LHCN-M2 (cell line): Measurements from ENCODE around the gene ALPI. TPM values are rescaled to one million over a fixed set of nuclear protein-coding genes. Genes with fewer than 3 reads are reported as not detected.

Source experiments
- DNase-seq: peaks from one replicate; pipeline ENCODE4 v3.0.0-alpha.2; 2012; ENCODE audit warnings: low read depth
- total RNA-seq: library from RNA; depleted of rRNA; stranded (reverse); fragments of >200 nt; gene quantifications from 2 replicates; pipeline ENCODE4 v1.2.3, GENCODE V29; 2014

The ALPI gene
- total RNA-seq, 1 experiment from 2014 or later: not detected

DNA sequence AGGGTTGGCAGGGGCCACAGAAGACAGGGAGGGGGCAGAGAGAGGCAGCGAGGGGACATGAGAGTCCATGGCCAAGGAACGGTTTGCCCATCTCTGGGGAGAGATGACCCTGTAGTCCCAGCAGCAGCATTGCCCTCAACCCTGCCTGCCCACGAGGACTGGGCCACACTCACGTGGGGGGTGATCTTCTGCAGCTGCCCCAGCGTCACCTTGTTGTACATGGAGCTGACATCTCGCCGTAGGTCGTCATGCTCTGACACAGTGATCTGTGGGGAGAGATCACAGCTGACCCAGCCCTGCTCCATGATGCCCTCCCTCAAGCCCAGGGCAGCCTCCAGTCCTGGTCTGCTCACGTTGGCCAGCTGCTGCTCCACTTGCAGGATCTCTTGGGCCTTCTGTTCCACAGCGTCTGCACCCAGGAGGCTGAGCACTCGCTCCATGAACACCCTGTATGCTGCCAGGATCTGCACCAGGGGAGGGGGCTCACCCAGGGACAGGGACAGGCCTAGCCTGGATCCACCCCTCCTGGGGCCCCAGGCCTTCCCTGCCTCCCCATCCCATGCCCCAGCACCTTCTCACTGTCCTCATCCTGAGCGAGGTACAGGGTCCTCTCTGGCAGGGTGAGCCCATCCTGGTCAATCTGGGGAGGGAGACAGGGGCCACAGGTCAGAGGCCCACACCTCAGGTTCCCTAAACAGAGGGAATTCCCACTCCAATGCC lies 28.8 kb downstream of the ALPI start:
- DNase-seq: no peak

DNA sequence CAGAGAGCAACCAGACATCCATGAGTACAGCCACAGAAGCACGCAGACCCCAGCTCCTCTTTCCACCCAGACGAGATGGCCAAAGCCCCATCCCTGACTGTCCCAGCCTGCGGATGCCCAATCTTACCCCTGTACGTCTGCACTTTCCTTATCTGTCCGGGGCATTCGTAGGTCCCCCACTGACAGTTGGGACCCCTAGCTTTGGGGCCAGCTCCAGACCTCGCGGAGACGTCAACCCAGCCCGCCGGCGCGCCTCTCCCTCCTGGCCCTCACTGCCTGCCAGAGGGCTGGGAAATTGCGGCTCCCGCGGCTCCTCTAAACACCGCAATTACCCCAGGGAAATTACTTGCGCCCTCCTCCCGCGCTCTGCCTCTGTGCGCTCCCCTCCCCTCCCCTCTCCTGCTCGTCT lies 29.4 kb downstream of the ALPI start:
- no peak for DNase-seq

DNA sequence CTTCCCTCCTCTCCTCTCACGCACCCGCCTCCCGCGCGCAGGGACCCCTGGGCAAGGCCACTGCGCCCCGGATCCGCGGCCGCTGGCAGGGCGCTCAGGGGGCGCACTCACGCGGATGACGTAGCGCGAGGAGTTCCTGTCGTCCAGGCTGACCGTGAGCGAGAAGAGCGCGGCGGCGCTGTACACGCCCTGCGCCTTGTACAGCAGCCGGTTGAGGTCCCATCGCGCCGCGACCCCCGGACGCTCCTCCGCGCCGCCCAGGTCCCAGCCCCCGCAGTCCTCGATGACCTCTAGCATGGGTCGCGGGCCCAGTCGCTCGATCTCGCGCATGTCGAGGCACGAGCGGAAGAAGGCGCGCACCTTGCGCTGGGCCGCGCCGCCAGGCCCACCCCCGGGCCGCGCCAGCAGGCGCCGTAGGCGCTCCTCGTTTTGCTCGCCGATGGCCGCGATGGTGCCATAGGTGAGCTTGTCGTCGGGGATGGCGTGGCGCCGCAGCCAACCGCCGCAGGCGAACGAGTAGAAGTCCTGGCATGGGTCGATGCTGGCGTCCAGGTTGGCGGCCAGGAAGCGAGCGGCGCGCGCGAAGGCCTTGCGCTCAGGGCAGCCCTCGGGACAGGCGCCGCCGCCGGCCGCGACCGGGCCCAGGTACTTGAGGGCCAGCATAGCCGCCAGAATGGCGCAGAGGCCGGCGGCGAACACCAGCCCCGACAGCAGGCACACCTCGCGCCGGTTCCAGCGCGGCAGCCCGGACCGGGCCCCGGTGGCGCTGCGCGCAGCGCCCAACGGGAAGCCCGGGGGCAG lies 30.0 kb downstream of the ALPI start:
- no peak for DNase-seq

DNA sequence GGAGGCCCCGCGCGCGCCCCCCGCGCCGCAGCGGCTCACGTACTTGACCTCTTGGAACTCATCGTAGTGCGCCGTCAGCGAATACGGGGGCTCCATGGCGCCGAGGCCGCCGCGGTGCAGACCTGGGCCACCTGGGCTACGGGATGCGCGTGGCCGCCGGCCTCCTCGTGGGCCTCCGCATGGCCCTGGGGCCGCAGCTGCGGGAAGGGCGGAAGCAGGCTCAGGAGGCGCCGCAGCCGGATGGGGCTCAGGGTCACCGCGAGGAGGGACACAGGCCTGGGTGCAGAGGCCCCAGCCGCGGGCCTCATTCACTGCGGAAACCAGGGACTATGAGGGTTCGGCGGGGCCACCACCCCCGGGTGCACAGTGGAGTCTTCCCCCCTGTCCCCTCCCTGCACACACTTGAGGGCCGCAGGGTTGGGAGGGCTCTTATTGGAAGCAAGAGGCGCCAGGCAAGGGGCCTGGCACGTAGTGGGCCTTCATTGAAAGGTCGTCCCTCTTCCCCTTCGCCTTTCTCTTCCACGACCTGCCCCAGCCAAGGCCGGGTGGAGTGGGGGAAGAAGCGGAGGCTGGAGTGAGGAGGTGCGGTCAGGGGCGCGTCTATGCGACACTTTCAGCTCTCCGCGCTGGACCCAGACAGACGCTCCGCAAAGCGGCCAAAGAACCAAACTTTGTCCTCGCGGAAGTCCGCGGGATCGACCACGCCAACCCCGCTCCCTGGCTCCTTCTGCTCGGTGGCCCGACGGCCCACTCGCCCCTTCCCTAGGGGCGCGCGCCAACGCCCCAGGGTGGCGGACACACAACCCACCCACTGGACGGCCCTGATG lies 30.8 kb downstream of the ALPI start:
- DNase-seq: no peak

DNA sequence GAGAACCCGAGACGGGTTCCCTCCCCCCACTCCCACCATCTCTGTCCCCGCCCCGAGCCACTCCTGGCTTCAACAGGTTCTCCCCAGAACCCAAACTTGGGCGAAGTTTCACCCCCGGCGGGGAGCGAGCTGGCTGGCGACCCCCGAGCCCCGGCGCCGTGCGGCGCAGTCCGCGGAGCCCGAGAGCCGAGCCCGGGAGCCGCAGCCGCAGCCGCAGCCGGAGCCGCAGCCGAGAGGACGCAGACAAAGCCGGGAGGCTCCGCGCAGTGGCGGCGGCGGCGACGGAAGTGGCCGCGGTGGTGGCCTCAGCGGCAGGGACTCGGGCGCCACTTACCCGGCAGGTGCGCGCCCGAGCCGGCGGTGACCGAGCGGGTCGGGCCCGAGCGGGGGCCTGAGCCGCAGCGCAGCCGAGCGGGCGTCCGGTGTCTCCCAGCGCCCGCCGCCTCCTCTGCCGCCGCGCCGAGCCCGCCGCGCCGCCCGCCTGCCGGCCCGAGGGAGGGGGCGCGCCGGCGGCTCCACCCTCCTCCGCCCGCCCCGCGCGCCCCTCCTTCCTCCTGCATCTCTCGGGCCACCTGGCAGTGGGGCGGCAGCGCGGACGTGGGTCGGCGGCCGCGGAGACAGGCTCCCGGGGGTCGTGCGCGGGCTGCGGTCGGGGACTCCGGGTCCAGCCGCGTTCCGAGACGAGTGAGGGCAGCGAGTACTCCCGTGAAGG lies 31.6 kb downstream of the ALPI start, which contains the start of gene ECEL1:
Gene ECEL1, minus strand, starts transcription at position 450 of the 712 bp plus-strand sequence. CDS start 1,181 bp downstream, outside the sequence.
- no peak for DNase-seq

DNA sequence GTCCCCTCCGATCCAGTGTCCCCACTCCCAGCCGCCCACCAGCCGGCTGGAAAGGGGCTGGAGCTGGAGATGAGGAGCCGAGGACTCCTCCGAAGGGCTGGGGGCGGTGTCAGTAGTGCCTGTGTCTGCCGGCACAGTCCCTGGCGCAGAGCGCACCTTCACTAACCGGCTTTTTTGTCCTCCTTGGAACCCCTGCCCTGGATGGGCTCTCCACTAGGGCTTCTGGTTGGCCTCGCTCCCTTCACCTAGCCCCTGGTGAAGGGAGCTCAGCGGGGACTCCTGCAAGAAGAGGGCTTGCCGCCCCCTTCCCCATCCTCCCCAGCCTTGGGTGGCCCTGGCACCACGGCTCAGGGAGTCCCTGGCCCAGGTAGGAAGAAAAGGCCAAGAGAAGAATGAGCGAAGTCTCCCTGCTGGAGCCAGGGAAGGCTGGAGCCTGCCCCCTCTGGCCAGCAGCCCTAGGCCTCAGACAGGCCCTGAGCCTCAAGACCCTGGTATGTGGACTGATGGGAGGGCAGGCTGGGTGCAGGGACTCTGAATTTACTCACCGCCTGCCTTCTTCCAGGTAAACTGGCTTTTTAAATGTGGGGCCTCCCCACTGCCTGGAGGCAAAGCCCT lies 32.3 kb downstream of the ALPI start:
- no peak for DNase-seq

DNA sequence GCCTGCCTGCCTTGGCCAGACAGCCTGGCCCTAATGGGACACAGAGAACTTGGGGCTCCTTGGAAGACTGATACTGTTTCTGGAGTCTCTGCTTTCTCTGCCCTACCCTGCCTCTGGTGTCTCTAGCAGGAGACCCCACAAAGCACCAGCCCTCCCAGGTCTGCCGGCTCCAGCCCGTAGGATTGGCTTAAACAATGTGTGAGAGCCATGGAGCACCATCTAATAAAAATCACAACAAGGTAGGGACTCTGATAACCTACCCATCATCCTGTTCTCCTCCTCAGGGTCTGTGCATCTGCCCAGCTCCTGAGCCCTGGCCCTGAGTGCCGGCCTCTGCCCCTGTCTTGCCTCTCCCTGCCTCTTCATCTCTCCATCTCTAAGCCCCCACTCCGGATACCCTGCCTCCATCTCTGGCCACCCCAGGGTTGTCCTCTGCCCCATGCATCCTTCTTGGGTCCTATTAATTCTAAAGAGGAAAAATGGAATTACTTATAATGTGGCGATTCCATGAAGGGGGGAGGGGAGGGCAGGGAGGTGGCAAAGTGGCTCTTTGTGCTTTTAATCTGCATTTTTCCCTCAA lies 32.9 kb downstream of the ALPI start:
- no peak for DNase-seq

DNA sequence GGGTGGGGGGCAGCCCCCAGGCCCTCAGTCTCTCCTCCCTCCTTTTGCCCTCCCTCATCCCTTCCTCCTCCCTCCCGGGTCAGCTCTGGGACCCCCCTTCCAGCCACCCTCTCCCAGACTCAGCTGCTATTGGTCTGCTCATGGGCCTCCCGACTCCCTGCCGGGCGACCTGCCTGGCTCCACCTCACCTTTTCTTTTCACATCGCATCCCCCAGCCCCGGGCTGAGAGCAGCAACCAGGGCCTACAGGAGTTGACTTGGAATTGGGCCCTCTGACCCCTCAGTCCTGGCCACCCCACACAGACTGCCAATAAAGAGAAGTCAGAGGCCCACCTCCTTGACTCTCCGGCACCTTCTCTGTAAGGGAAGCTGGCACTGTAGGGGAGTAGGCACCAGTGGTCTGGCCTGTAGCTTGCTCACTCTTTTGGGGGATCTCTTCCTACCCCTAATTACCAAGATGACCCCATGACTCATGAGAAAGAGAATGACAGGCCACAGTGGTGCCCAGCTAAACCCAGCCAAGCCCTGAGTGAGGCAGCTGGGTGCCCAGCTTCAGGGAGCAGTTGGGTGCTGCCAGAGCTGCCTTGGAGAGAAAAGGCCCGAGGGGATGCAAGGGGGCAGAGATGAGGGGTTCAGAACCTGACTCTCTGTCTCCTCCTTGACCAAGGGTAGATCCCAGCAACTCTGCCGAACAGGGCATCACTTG lies 33.7 kb downstream of the ALPI start:
- DNase-seq: no peak

DNA sequence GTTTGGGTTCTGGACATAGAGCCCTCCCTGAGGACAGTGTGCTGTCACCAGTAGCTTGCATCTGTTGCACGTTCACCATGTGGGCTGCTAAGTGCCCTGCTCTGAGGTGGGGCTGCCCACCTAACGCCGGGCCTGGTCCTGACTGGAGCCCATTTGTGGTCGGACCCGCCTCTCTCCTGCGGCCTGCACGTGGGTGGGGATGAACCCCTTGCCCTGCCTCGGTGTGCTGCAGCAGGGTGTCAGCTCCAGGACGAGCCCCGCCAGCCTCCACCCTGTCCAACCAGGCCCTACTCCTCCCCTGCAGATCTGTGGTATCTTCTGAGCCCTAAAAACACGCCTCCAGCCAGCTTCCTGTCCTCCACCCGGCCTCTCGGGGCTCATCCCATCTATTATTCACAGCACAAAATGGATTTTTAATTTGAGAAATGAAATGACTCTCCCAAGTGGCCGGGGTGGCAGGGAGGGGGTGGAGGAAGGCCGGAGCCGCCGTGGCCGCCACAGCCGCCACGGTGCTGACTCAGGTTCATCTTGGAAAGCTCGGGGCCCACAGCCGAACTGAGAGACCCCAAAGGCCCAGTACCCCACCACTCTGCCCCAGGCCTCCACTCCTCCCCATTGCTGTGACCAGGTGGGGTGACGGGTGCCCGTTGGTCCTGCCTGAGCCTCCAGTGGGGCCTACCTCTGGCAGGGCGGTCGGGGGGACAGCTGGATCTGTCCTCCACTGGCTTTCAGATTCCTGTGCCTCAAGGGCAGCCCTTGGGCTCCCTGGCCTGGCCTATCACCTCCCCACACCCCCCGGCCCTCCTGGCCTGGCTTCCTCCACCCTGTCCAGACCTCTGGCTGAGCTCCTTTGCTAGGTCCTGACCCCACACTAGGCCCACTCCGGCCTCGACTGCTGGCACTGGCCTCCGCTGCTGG lies 34.5 kb downstream of the ALPI start:
- no peak for DNase-seq

DNA sequence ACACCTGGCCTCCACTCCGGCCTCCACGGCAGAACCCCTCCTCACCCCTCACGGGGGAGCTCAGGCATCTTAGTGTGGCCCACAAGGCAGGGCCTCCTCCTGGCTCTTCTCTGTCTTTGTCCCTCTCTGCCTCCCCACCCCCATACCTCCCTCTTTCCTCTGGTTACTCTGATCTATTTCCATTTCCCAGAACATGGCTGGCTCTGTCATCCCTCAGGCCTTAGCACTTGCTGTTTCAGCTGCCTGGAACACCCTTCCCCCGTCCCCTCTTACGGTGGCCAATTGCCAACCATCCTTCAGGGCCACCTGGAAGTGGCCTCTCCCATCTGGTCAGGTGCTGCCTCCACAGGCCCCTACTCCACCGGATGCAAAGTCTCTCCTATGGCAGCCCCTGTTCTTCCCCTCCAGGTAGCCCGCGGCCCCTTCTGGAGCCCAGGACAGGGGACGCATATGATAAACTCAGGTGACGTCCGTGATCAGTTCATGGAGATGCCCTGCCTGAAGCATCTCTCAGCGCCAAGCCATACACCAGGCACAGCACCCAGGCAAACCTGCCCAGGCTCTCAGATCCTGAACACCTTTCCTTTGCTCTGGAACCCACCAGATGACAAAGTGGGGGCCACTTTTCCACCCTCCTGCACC lies 35.3 kb downstream of the ALPI start:
- no peak for DNase-seq

DNA sequence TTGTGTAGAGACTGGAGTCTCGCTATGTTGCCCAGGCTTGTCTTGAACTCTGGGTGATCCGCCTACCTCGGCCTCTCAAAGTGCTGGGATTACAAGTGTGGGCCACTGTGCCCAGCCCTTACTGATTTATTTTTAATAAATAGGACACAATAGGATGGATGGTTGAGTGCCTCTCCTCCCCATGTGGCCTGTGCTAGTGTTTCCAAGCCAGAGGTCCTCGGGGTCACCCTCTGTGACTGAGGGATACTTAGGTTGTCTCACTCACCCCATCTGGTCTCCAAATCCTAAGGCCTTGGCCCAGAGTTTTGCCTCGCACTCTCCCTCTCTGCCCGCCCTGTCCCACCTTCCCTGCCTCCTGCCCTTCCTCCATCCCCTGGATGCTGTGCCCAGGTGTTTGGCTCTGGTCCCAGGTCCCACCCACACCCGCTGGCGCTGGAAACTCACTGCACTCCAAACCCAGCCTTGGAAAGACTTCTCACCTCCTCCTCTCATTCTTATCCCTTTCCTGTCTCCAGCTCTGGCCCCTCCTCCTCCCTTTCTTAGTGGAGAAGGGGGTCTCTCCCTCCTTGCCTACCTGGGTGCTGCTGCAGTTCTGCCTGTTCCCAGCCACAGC lies 36.4 kb downstream of the ALPI start:
- DNase-seq: no peak

DNA sequence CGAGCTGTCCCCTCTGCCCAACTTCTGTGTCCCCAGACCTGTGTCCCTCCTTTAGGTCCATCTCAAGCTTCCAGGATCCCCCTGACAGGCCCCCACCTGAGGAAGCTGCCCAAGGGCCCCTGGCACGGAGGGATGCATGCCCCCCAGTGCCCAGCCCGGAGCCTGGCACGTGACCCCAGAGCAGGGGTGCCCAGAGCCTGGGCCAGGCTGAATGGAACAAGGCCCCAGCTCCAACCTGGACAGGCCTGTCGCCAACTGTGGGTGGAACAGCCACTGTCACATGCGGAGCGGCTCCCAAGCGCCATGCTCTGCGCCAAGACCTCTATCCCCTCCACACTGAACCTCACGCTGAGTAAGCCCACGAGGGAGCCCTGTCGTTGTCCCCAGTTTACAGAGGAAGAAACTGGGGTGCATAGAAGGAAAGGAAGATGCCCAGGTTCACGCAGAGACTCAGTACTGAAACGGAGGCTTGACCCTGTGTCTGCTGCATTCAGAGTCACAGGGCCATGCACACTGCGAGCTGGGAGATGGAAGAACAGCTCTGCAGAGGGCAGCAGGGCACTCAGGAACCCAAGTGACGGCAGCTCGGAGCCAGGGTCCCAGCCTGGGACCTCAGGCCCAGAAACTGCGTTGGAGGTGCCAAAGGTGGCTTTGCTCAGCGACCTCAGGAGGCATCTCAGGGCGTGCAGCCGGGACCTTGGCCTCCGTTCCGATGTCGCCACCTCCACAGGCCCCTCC lies 37.2 kb downstream of the ALPI start:
- no peak for DNase-seq

DNA sequence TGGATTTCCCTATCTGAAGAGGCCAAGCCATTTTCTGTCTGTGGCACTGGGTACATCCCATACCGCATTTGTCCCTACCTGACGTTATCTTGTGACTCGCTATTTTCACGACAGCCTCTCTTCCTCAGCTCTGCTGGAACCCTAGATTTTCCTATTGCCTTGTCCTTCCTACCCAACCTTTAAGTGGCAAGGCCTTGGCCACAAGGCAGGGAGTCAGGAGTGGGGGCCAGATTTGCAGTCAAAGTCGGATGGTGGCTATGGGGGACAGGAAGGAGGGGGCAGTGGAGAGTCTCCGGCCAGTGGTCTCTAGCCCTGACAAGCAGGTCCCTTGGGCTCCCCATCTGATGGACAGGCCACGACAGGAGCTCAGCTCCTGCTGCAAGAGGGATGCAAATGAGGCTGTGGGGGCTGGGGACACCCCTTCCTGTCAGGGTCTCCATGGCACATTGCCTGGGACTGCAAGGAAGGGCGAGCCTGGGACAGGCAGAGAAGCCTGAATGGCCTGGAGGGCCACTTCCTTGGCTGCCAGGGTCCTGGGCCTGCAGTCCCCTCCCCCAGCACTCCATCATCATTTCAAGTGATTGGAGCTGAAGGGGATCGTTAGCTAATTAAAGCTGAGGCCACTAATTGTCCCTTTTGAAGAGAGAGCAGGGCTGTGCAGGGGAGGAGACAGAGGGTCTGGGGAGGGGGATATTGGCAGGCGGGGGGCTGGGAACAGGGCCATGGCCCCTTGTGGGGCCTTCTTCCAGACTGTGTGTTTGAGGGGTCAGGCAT lies 37.9 kb downstream of the ALPI start:
- DNase-seq: no peak

DNA sequence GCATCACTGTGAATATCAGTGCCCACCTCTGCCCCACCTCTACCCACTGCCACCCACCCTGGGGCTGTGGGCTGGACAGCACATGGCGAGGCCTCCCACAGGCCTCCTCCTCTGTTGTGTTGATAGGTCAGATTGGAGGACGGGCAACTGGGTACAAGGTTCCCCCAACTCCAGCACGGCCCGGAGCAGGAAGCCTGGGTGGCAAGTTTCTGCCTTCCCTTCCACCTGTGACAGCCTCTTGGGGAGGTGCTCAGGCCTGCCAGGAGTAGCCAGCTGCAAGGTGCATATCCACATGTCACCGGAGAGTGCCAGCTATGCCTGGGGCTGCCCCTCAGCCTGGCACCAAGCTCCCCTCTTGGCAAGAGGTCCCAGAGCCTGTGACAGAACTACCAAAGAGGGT lies 38.6 kb downstream of the ALPI start:
- no peak for DNase-seq

DNA sequence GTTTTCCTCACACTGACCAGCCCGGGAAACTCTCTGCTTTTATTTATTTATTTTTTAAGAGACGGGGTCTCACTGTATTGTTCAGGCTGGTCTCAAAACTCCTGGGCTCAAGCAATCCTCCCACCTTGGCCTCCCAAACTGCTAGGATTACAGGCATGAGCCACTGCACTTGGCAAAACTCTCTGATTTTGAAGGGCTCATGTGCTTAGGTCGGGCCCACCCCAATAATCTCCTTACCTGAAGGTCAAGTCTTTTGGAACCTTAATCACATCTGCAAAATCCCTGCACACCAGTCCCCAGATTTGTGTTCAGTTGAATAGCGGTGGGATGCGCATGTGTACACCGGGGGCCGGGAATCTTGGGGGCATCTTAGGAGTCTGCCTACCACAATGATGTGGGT lies 39.3 kb downstream of the ALPI start:
- DNase-seq: no peak

DNA sequence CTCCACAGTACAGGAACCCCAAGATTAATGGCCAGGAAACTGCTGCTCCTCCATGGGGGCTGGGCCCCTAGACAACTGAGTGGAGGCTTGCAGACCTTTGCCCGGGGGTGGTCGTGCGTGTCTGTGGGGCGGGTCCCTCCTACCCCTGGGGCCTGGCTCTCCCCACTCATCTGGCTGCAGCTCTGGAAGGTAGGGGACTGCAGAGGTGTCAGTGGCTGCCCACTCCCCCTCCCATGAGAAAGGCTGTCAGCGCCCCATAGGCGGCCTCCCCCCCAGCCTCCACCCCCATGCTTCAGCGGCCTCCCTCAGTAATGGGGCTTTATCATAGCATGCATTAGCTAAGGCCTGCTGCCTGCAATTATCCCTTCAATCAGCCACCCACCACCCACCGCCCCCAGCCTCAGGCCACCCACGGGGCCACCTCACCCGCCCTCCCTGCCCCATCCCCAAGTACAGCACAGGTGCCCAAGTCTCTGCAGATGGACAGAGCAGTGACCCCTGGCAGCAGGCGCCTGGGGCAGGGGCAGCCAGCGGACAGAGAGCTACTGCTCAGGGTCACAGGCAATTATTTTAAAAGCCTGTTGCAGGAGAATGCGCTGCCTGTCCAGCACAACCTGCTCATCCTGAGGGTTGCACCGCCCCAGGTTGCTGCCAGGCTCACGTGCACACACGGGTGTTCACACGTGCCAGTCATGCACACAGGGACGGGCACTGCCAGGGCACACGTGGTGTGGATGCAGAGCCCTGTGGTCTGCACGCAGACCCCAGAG lies 40.7 kb downstream of the ALPI start:
- no peak for DNase-seq
